ENCODE data around the gene CYSRT1. TPM values are rescaled to one million over a fixed set of nuclear protein-coding genes. Genes with fewer than 3 reads are reported as not detected.

The CYSRT1 gene
- total RNA-seq, 2 experiments from 2014 or later = 1.7 to 2.9 TPM

GRCh38 chr9:137223078-137223970, 1.6 kb upstream of the CYSRT1 start:
- Histone ChIP-seq H3K9me2 (ENCODE audit: insufficient read depth, low read length) (no peaks in the 10 kb centered on the region), H3K27ac (ENCODE audit: low read depth, low read length, poor library complexity, severe bottlenecking) (peak overlapping the region; percentile 65), H3K79me2 (ENCODE audit: insufficient read depth, low read depth, low read length) (no peaks in the 10 kb centered on the region), H3K9me3 (ENCODE audit: low read length) (no peaks in the 10 kb centered on the region), H3K4me1 (ENCODE audit: insufficient read depth, low read length, poor library complexity, severe bottlenecking) (peaks cover 26% of the 10 kb centered on the region), H3K4me2 (ENCODE audit: low read length) (peak overlapping the region; percentile 98), H2AFZ (ENCODE audit: low read length) (peak overlapping the region; percentile 53), H3K4me3 (ENCODE audit: low read depth, low read length, poor library complexity, severe bottlenecking) (peak overlapping the region; percentile 91), H4K20me1 (ENCODE audit: insufficient read depth, low read length) (no peaks in the 10 kb centered on the region), H3K36me3 (ENCODE audit: insufficient read depth, low read length) (peaks cover 8% of the 10 kb centered on the region; the same call in 1 of the 2 replicates)
- POLR2A ChIA-PET = interaction anchor here (0.6 to 1.6 kb wide), 9 partner anchors 16 to 220 kb away, joined by 3 to 5 read pairs (median 3); partner anchors contain the start of genes SSNA1 and TUBB4B
- CTCF ChIA-PET (ENCODE audit: unreplicated experiment) = interaction anchor here (0.6 kb wide), 2 partner anchors 28 to 447 kb away, joined by 5 to 7 read pairs; no protein-coding TSS in a partner anchor
- no peak for TF ChIP-seq EZH2phosphoT487 (IDR thresholded peaks at IDR 0.05; ENCODE audit: borderline replicate concordance, low read depth, low read length)
- no peak for TF ChIP-seq CTCF (conservative IDR thresholded peaks at IDR 0.05; ENCODE audit: low read length)
- intact Hi-C loops (cut with micrococcal nuclease; ENCODE audit: unreplicated experiment) = loop anchor here (1.0 to 2.0 kb wide), 5 partner anchors 23 to 177 kb away; partner anchors contain the start of genes ANAPC2, NPDC1, SSNA1 and TPRN
- BruUV-seq (replicated peaks) = no TSS peak
- DNase-seq (ENCODE audit: low spot score) = peak; percentile 100

- intact Hi-C loops (cut with micrococcal nuclease; ENCODE audit: unreplicated experiment) = loop anchor here (2.0 kb wide), 1 partner anchor 157 kb away; no protein-coding TSS in a partner anchor
- no peak overlapping the region for H3K27ac ChIP-seq (ENCODE audit: low read depth, low read length, poor library complexity, severe bottlenecking)
- POLR2A ChIA-PET = no interaction called here
These were observed 841 bp downstream of the CYSRT1 start for GRCh38 chr9:137225699-137226331.

More at GRCh38 chr9:137225699-137226331, 841 bp downstream of the CYSRT1 start:
- Histone ChIP-seq H3K4me1 (ENCODE audit: insufficient read depth, low read length, poor library complexity, severe bottlenecking) (peaks cover 26% of the 10 kb centered on the region), H3K4me3 (ENCODE audit: low read depth, low read length, poor library complexity, severe bottlenecking) (no peak overlapping the region), H3K9me2 (ENCODE audit: insufficient read depth, low read length) (no peaks in the 10 kb centered on the region), H3K79me2 (ENCODE audit: insufficient read depth, low read depth, low read length) (no peaks in the 10 kb centered on the region), H2AFZ (ENCODE audit: low read length) (no peak overlapping the region), H3K36me3 (ENCODE audit: insufficient read depth, low read length) (no peaks in the 10 kb centered on the region), H3K4me2 (ENCODE audit: low read length) (no peak overlapping the region), H4K20me1 (ENCODE audit: insufficient read depth, low read length) (no peaks in the 10 kb centered on the region), H3K9me3 (ENCODE audit: low read length) (no peaks in the 10 kb centered on the region)
- BruUV-seq (replicated peaks) = no TSS peak
- CTCF ChIA-PET (ENCODE audit: unreplicated experiment) = no interaction called here
- no peak for DNase-seq (ENCODE audit: low spot score)
- TF ChIP-seq EZH2phosphoT487 (IDR thresholded peaks at IDR 0.05; ENCODE audit: borderline replicate concordance, low read depth, low read length) (no peak), CTCF (conservative IDR thresholded peaks at IDR 0.05; ENCODE audit: low read length) (no peak)

All from OCI-LY7 (cell line).